GOT3 (cell line): ENCODE measurements around the gene ABCC6.
"Not testable (repeated sequence)": the region's sequence is repeated elsewhere in the genome, so short reads cannot be mapped to it uniquely, and the experiment has no call there.

Experiments
- DNase-seq: peaks from one replicate; lab custom pipeline; 2025; ENCODE audit warnings: mixed read lengths; lab: John Stamatoyannopoulos, UW

ABCC6 gene

DNA sequence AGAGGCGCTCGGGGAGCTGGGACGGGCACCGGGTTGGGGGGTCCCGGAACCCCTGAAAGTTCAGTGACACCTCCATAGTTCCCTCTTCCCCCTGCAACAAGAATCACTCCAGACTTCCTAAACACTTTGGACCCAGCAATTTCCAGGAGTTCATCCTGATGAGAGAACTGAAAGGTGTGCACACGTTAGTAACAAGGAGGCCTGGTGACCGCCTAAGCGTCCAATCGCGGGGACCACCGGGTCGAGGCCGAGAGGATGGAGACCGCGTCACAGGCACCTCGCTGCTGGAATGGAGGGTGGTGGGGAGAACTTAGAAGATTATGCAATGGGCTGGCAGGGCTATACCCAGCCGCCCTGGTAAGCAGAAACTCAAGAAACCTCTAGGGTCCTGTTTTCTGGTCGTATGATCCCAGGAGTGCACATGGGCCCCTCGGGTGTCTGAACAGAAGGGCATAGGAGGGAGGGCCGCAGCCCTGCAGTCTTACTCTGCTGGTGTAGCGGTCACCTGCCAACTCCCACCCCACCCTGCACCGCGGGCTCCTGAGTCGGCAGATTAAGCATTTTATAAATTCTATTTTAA lies 458 bp upstream of the ABCC6 start:
- DNase-seq, result not testable (repeated sequence)

GRCh38 chr16:16221382-16221781 lies 1.9 kb downstream of the ABCC6 start:
- not testable (repeated sequence) for DNase-seq

DNA sequence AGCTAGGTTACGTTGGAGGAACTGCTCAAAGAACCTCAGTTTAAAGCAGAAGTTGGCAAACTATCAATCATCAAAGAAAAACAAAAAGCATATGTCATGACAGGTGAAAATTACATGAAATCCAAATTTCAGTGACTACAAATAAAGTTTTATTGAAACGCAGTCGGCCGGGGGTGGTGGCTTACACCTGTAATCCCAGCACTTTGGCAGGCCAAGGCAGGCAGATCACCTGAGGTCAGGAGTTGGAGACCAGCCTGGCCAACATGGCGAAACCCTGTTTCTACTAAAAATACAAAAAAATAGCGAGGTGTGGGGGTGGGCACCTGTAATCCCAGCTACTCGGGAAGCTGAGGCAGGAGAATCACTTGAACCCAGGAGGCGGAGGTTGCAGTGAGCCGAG lies 2.8 kb downstream of the ABCC6 start:
- DNase-seq, result not testable (repeated sequence)

- not testable (repeated sequence) for DNase-seq
Observed at GRCh38 chr16:16218787-16219186, 4.5 kb downstream of the ABCC6 start.

GRCh38 chr16:16218349-16218748 lies 4.9 kb downstream of the ABCC6 start:
- not testable (repeated sequence) for DNase-seq

DNA sequence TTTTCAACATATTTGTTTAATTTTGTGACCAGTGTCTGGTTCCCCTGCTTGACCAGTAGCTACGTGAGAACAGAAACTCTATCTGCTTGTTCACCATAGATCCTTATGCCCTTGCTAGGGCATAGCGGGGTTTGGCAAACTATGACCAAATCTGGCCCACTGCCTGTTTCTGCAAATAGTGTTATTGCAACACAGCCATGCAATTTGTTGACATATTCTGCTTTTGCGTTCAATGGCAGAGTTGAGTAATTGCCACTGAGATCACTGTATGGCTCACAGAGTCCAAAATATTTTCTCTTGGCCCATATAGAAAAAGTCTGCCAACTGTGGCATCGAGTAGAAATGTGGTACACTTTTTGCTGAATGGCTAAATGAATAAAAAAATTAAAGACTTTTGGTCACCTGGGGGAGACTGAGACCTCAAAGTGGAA lies 9.4 kb downstream of the ABCC6 start:
- not testable (repeated sequence) for DNase-seq

- not testable (repeated sequence) for DNase-seq
Observed at GRCh38 chr16:16211404-16211803, 11.9 kb downstream of the ABCC6 start.

GRCh38 chr16:16208461-16208860 lies 14.8 kb downstream of the ABCC6 start:
- not testable (repeated sequence) for DNase-seq

DNA sequence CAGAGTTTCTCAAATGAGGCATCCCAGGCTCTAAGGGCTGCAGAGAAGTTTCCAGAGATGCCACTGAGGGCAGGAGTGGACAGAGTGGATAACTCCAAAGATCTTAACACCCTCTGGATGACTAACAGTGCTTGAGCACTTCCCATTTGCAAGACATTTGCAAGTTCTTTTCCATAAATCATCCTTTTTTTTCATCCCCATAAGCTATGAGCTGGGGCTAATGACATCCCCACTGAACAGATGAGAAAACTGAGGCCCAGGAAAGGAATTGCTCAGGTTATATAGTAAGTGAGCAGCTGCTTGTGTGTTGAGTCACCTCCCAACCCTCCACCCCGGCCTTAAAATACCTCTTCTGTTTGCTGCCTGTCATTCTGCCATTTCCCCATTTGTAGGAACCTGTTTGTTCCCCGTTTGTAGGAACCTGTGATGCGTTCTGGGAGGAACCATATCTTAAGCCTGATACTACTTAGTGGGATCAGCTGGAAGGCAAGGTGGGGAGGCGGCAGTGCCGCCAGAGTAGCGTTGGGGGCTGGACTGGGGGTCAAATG lies 15.4 kb downstream of the ABCC6 start:
- DNase-seq, result not testable (repeated sequence)

DNA sequence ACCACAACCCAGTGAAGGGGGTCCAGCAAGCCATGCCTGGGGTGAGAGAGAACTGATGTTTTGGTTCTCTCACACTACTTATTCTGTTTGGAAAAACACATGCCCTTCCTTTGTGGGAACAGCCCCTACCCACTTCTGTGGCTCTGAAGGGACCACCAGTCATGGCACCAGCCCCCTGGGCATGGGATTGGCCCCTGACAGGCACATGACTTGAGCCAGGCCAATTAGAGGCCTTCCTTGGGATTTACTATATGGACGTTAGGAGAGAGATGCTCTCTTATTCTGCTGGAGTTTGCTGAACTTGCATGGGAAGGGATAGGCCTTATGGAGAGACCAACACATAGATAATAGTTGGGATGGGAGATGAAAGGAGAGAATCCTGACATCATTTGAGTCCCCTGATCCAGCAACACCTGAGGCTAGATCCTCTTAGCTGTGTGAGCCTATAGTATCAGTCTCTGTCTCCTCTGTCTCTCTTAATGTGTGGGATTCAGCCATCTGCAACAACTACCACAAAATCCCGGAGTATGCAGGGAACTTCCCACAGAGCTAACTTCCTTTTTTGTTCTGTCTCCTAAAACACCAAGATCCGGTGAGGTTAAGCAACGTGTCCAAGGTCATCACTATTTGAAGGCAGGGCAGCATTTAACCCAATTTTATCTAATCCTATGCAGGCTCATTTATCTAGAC lies 16.1 kb downstream of the ABCC6 start:
- DNase-seq, result not testable (repeated sequence)

DNA sequence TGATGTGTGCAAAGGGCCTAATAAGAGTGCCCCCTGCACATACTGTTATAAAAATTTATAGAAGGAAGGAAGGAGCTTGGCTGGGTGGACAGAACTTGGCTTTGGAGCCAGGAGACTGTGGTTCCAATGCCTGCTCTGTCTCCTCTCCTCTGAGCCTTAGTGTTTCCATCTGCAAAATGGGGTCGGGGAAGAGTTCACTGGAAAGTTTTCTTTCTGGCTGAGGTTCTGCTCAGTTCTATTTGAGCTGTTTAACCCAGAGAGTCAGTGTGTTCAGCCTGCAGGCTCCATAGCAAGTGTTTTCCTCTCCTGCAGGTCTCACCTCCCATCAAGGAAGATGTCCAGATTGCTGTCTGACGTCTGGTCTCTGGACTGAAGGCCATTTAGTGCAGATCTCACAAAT lies 17.4 kb downstream of the ABCC6 start:
- not testable (repeated sequence) for DNase-seq

GRCh38 chr16:16204552-16204951 lies 18.7 kb downstream of the ABCC6 start:
- DNase-seq, result not testable (repeated sequence)

- DNase-seq, result not testable (repeated sequence)
Observed at GRCh38 chr16:16203494-16203893, 19.8 kb downstream of the ABCC6 start.

GRCh38 chr16:16202400-16203143 lies 20.7 kb downstream of the ABCC6 start:
- not testable (repeated sequence) for DNase-seq

GRCh38 chr16:16201880-16202279 lies 21.4 kb downstream of the ABCC6 start:
- DNase-seq, result not testable (repeated sequence)

DNA sequence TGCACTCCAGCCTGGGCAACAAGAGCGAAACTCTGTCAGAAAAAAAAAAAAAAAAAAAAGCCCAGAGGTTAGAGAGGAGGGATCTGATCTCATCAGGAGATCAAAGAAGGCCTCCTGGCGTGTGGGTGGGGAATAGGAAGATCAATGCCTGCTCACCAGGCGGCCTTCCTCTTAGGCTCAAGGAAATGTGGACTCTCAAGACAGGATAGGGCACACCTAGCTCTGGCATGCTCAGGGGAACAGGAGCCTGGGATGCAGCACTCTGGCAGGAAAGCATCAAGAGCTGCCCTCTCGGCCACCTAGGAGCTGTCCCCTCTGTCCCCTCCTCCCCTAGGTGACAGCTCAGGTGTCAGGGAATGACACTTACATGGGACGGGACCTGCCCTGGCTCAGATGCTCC lies 22.9 kb downstream of the ABCC6 start:
- not testable (repeated sequence) for DNase-seq

DNA sequence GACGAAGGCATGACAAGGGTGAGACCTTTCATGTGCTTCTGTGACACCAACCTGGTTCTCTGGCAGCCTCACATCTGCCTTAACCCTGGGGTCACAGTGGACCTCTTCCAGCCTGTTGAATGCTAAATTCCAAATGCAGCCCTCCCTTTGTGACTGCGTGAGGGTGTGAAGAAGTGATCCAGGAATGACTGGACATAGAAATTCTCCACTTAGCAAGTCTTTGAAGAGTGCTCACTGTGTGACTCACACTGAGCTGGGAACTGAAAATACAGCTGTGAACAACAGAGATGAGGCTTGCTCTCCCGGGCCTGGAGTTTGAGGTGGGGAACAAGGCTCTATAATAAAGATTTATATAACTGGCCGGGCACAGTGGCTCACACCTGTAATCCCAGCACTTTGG lies 23.9 kb downstream of the ABCC6 start:
- DNase-seq, result not testable (repeated sequence)

DNA sequence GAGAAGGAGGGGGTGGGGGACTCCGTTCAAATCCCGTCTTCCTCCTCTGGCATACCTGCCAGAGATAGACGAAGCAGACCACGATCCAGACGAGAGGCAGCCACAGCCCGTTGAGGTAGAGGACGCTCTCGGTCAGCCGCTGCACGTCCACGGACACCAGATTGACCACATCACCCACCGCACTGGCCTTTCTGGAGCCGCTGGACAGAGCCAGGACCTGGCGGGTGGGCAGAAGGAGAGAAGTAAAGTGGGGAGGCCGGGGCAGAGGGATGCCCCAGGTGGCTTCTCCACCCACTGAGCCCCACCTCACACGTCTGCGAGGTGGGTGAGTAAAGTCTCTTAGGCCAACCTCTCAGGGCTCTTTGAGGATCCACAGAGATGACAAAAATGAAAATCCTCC lies 25.3 kb downstream of the ABCC6 start:
- DNase-seq, result no peak

- no peak for DNase-seq
Observed at GRCh38 chr16:16197331-16197730, 26.0 kb downstream of the ABCC6 start.

DNA sequence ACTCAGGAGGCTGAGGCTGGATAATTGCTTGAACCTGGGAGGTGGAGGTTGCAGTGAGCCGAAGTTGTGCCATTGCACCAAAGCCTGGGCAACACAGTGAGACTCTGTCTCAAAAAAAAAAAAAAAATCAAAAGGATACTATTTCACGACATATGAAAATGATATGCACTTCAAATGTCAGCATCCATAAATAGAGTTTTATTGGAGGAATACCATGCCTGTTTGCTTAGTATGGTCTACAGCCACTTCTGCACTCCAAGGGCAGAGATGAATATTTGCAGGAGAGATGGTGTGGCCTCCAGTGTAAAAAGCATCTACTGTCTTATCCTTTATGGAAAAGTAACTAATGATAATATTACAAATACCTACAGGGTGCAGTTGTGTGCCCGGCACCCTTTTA lies 27.2 kb downstream of the ABCC6 start:
- no peak for DNase-seq

DNA sequence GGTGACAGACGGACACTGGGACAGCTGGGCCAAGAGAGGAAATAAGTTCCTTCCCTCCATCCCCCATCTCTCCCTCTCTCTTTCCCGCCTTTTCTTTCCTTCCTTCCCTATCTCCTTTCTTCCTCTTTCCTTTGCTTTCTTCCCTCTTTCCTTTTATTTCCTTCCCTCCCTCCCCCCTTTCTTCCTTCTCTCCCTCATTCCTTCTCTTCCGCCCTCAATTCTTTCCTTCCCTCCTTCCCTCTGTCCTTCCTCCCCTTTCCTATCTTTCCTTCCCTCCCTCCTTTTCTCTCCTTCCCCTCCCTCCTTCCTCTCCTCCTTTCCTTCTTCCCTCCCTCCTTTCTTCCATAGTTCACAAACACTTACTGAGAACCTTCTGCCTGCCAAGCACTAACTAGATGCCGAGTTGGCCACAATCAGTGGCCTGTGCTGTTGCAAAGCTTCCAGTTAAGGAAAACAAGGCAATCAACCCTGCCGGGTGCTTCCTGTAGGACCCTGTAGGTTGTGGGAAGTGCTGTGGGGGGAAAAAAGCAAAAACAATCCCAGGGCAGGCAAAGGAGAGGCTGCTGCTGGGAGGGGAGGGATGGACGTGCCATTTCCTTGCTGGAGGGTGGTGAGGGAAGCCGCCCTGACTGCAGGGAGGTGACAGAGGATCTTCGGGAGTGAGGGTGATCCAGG lies 31.7 kb downstream of the ABCC6 start:
- no peak for DNase-seq

GRCh38 chr16:16190966-16191365 lies 32.3 kb downstream of the ABCC6 start:
- DNase-seq, result not testable (repeated sequence)
